Activated CD4-positive, alpha-beta memory T cell treated with anti-CD3 and anti-CD28 coated beads for 36 hours (primary cell): ENCODE data around the gene ZBTB34. TPM values are rescaled to one million over a fixed set of nuclear protein-coding genes. Genes with fewer than 3 reads are reported as not detected.
A peak's percentile ranks its signal among the peaks of the same experiment; 100 is the strongest.

Source experiments
- CTCF ChIA-PET: fragments of 350-600 bp; sonication (Branson Sonifier 250); formaldehyde crosslinking; loops from one replicate; lab custom pipeline; 2021; ENCODE audit warnings: antibody characterized with exemption, inconsistent platforms; lab: Charles Lee
- POLR2A ChIA-PET: fragments of 350-600 bp; sonication (Branson Sonifier 250); formaldehyde crosslinking; loops from one replicate; lab custom pipeline; 2021; ENCODE audit warnings: antibody characterized with exemption; lab: Charles Lee
- DNase-seq: peaks from one replicate; pipeline ENCODE4 v3.0.0-alpha.2; 2020
- H3K27ac Mint-ChIP-seq: one replicate; pipeline ENCODE4 v1.8.0; 2021; ENCODE audit warnings: mixed read lengths
- H3K27me3 Mint-ChIP-seq: one replicate; pipeline ENCODE4 v1.8.0; 2021; ENCODE audit warnings: mixed read lengths
- H3K36me3 Mint-ChIP-seq: one replicate; pipeline ENCODE4 v1.8.0; 2021; ENCODE audit warnings: mixed read lengths
- H3K4me1 Mint-ChIP-seq: one replicate; pipeline ENCODE4 v1.8.0; 2021; ENCODE audit warnings: low read depth, mixed read lengths
- H3K4me3 Mint-ChIP-seq: one replicate; pipeline ENCODE4 v1.8.0; 2021; ENCODE audit warnings: mild to moderate bottlenecking, mixed read lengths
- H3K9me3 Mint-ChIP-seq: one replicate; pipeline ENCODE4 v1.8.0; 2021; ENCODE audit warnings: mixed read lengths
- intact Hi-C: fragments of 100-400 bp; cut with micrococcal nuclease; formaldehyde crosslinking; loops from one replicate; pipeline ENCODE4 v1.15.1; 2023
- total RNA-seq, 2 experiments: library from RNA; stranded (reverse); gene quantifications; one replicate each; pipeline ENCODE4 v1.2.3, GENCODE V29; 2021

The ZBTB34 gene
- total RNA-seq, 2 experiments from 2014 or later, result 4.0 to 4.5 TPM

DNA sequence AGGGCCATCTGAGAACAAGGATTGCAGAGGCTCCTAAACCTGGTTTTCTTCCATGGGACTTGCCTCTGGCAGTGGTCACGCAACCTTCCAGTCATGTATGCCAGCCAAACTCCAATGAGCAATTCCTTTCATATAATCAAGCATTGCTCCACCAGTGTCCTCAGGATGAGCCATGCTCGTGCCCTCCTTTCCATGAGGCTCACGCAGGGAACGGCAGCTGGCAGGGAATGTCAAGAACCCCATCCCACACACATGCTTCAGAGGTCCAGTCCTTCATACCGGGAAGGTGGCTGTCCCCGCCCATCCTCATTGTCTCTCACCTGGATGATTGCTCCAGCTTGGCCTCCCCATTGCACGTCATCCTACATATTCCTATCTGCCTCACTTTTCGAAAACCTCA, 13.4 kb upstream of the ZBTB34 start:
- POLR2A ChIA-PET, result interaction anchor here (0.6 kb wide), 1 partner anchor 197 kb away, joined by 4 read pairs; no protein-coding TSS in a partner anchor
- Mint-ChIP-seq H3K9me3 (no peaks in the 10 kb centered on the region), H3K27ac (no peak overlapping the region), H3K4me1 (peaks cover 6% of the 10 kb centered on the region), H3K36me3 (no peaks in the 10 kb centered on the region), H3K27me3 (peaks cover 11% of the 10 kb centered on the region), H3K4me3 (no peak overlapping the region)
- intact Hi-C loops, result no loop called here
- no peak for DNase-seq
- CTCF ChIA-PET, result interaction anchor here (1.5 kb wide), 1 partner anchor 65 kb away, joined by 4 read pairs; no protein-coding TSS in a partner anchor

DNA sequence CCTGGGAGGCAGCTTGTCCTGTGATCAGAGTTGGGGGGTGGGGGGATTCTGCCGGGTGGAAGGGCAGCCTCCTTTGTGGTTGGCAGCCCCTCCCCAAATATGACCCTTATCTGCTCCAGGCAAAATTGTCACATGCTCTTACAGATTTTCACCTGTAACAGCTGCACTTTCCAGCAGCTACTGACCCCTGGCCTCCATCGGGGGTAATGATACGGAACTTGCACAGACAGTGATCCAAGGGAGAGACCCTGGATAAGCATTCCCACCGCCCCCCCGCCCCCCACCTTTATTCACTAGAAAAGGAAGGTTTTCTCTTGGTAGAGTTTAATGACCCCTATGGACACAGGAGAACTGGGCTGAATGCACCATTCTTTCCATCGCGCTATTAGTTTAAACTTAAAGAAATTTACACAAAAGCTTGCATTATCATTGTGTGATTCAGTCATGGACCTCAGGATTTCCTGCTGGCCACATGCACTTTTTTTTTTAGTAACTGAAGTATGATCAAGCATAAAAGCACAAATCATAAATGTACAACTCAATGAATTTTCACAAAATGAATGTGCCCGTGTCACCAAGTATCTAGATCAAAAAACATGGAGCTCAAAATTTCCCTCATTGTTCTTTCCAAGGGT, 10.7 kb upstream of the ZBTB34 start:
- Mint-ChIP-seq H3K27me3 (peaks cover 20% of the 10 kb centered on the region), H3K9me3 (no peaks in the 10 kb centered on the region), H3K4me3 (no peak overlapping the region), H3K4me1 (no peaks in the 10 kb centered on the region), H3K36me3 (no peaks in the 10 kb centered on the region), H3K27ac (no peak overlapping the region)
- ChIA-PET POLR2A (interaction anchor here (1.1 kb wide), 1 partner anchor 16 kb away, joined by 5 read pairs; no protein-coding TSS in a partner anchor), CTCF (interaction anchor here (0.7 kb wide), 1 partner anchor 10 kb away, joined by 3 read pairs; no protein-coding TSS in a partner anchor)
- intact Hi-C loops, result no loop called here
- no peak for DNase-seq

DNA sequence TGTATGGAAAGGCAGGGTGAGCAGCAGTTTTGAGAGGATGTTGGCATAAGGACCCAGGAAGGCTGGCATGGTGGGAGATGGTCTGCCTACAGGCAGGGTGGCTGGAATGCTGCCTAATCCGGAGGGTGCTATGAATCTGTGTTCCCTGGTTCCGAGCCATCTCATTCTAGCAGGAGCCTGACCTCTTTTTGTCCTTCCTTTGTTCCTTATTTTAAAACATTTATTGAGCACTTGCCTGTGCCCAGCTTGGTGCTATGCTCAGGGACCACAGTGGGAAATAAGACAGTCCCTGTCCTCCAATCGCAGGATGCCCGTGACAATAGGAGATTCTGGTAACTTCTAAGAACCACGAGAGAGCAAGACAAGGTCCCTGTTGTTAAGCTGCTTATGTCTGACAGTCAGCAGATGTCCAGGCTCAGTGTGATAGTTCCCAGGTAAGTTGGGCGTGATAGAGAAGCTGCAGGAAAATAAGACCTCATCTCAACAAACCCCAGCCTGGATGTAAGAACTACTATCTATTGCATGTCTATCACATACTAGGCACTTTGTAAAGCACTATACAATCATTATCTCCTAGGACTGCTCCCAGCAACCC, 9.1 kb upstream of the ZBTB34 start:
- POLR2A ChIA-PET, result no interaction called here
- intact Hi-C loops, result no loop called here

DNA sequence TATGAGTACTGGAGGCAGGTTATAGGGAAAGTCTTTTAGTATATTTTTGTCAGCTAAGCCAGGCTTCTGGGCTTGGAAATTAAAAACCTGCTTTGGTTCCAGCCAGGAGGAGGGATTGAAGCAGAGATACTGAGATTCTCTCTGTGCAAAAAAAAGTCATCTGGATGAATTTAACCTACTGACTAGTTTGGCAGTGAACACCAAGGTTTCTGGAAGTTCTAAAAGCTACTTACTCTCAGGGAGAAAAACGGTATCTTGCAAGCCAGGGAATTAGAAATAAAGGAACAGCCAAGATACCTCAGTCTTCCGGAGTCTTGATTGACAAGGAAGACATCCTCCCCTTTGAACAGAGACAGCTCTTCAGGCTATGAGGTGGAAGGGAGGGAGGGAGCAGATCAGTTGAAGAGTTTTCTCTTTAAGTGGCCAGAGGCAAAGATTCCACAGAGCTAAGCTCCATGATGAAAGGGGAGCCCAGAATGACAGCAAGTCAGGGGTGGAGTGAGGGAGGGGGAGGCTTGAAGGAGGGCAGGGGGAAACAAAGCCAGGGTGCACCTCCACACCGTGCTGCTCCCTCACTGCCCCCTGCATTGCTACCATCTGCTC, 8.3 kb upstream of the ZBTB34 start:
- Mint-ChIP-seq H3K27ac (no peak overlapping the region), H3K4me3 (no peak overlapping the region), H3K4me1 (no peaks in the 10 kb centered on the region), H3K27me3 (peaks cover 27% of the 10 kb centered on the region), H3K9me3 (no peaks in the 10 kb centered on the region), H3K36me3 (no peaks in the 10 kb centered on the region)
- DNase-seq, result no peak
- ChIA-PET CTCF (interaction anchor here (1.6 kb wide), 1 partner anchor 8 kb away, joined by 7 read pairs; no protein-coding TSS in a partner anchor), POLR2A (no interaction called here)
- intact Hi-C loops, result no loop called here

More for the DNA sequence above, 9.1 kb upstream of the ZBTB34 start:
- H3K27me3 Mint-ChIP-seq, result peaks cover 27% of the 10 kb centered on the region
- H3K4me1 Mint-ChIP-seq, result no peaks in the 10 kb centered on the region
- no peaks in the 10 kb centered on the region for H3K36me3 Mint-ChIP-seq
- no peak overlapping the region for H3K4me3 Mint-ChIP-seq
- H3K27ac Mint-ChIP-seq, result no peak overlapping the region
- no peaks in the 10 kb centered on the region for H3K9me3 Mint-ChIP-seq
- no peak for DNase-seq
- CTCF ChIA-PET, result interaction anchor here (1.6 kb wide), 1 partner anchor 8 kb away, joined by 7 read pairs; no protein-coding TSS in a partner anchor

DNA sequence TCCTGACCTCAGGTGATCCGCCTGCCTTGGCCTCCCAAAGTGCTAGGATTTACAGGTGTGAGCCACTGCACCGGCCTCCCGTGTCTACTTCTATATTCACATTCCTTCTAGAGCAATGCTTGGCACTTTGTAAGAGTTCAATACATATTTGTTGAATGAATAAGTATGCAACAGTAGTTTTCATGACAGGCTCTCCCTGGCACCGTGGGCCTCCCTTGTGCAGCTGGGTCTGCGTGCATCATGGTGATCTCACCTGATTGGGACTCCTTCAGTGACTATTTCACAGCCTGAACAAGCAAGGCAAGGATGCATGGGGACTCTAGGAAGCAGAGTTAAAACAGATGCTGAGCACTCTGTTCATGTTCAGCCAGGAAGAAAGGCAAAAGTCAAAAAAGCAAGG, 6.8 kb upstream of the ZBTB34 start:
- no peaks in the 10 kb centered on the region for H3K9me3 Mint-ChIP-seq
- CTCF ChIA-PET, result no interaction called here
- no peak for DNase-seq
- H3K27ac Mint-ChIP-seq, result no peak overlapping the region
- intact Hi-C loops, result no loop called here
- POLR2A ChIA-PET, result no interaction called here
- no peaks in the 10 kb centered on the region for H3K4me1 Mint-ChIP-seq
- peaks cover 27% of the 10 kb centered on the region for H3K27me3 Mint-ChIP-seq
- no peak overlapping the region for H3K4me3 Mint-ChIP-seq
- H3K36me3 Mint-ChIP-seq, result no peaks in the 10 kb centered on the region

DNA sequence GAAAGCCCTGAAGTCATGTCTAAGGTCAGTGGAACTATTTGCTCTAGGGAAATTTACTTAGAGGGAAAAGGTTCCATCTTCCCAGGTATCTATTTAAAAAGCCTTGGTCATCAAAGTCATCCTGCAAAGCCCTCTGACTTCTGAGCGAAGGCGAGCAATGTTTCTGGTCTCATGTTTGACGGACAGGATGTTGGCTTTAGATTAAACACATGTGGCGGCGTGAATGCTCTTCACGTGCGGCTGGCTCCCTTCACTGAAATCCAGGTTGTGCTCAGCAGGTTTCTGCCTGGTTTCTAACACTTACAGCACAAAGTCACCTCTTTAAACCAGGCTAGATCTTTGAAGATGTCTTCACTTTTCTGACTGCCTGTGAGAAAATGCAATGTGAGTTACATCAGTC, 5.7 kb upstream of the ZBTB34 start:
- CTCF ChIA-PET, result no interaction called here

DNA sequence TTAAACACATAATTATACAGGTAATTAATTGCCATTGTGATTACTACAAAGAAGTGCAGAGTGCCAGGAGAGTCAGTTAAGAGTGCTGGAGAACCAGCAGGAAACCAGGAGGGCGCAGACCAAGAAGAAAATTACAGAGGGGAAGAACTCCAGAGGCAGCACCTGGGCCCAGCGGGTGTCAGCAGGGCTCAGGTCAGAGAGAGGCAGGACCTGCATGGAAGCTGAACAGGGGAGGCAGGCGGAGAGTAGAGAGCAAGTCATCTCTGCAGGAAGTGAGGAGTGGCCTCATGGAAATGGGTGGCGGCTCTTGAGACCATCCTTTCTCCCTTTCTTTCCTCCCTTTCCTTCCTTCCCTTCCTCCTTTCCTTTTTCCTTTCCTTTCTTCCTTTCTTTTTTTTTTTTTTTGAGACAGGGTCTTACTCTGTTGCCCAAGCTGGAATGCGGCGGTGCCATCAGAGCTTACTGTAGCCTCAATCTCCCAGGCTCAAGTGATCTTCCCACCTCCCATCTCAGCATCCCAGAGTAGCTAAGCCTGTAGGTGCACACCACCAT, 4.0 kb upstream of the ZBTB34 start:
- Mint-ChIP-seq H3K36me3 (no peaks in the 10 kb centered on the region), H3K4me1 (peaks cover 2% of the 10 kb centered on the region), H3K9me3 (no peaks in the 10 kb centered on the region), H3K27ac (no peak overlapping the region), H3K27me3 (peaks cover 20% of the 10 kb centered on the region), H3K4me3 (no peak overlapping the region)
- POLR2A ChIA-PET, result no interaction called here
- intact Hi-C loops, result no loop called here
- CTCF ChIA-PET, result interaction anchor here (0.7 kb wide), 1 partner anchor 150 kb away, joined by 3 read pairs; no protein-coding TSS in a partner anchor
- DNase-seq, result no peak

More for the DNA sequence above, 5.7 kb upstream of the ZBTB34 start:
- intact Hi-C loops, result no loop called here
- Mint-ChIP-seq H3K36me3 (no peaks in the 10 kb centered on the region), H3K27me3 (peaks cover 27% of the 10 kb centered on the region), H3K4me3 (no peak overlapping the region), H3K4me1 (no peaks in the 10 kb centered on the region), H3K27ac (no peak overlapping the region), H3K9me3 (no peaks in the 10 kb centered on the region)
- no peak for DNase-seq
- POLR2A ChIA-PET, result no interaction called here

DNA sequence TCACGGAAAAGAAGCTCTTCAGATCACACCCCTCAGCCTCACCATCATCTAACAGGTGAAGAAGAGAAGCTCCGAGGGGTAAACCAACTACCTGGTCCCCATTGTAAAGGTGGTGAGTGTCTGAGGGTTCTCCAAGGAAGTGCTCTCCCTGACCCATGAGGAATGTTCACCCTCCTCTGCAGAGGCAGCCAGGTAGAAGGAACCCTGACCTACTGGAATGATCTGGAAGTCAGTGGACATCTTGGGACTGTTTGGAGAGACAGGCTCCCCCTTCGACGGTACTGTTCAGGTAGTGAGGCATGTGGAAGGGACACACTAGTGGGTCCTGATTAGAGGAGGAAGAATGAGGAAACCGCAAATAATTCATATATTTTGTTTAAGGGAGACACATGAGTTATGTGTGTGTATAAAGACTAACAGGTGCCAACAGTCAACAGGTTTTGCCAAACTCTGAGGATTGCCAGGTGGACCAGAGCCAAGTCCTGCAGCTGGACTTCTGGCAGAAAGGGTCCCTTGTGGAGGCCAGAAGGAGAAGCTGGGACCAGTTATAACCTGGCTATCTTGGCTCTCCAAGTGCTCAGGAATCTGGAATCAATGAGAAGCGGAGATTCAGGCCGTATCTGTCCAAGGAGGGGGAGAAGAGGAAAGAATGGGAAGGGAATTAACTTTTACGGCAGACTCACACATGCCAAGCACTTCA, 3.0 kb upstream of the ZBTB34 start:
- ChIA-PET CTCF (interaction anchor here (0.7 kb wide), 1 partner anchor 151 kb away, joined by 3 read pairs; no protein-coding TSS in a partner anchor), POLR2A (no interaction called here)
- no peaks in the 10 kb centered on the region for H3K36me3 Mint-ChIP-seq
- H3K27ac Mint-ChIP-seq, result no peak overlapping the region
- no peak for DNase-seq
- H3K9me3 Mint-ChIP-seq, result no peaks in the 10 kb centered on the region
- intact Hi-C loops, result no loop called here
- peaks cover 12% of the 10 kb centered on the region for H3K27me3 Mint-ChIP-seq
- no peak overlapping the region for H3K4me3 Mint-ChIP-seq
- peaks cover 12% of the 10 kb centered on the region for H3K4me1 Mint-ChIP-seq

DNA sequence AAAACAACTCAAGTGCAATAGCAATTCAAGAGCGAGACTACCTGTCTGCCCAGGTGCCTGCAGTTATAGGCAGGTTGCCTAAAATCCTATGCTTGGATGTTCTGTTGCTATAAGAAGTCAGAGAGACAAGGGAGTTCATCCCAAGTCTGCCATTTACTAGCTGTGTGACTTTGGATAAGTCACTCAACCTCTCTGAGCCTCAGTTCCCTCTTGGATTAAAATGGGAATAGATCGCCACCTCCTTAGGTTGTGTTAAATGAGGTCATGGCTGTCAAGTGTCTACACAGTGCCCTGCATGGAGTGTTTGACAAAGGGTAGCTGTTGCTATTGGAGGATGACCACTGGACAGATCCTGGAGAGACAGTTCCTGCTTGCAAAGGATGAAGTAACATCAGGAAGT, 1.3 kb upstream of the ZBTB34 start:
- H3K27ac Mint-ChIP-seq, result no peak overlapping the region
- DNase-seq, result no peak
- H3K27me3 Mint-ChIP-seq, result peaks cover 8% of the 10 kb centered on the region

DNA sequence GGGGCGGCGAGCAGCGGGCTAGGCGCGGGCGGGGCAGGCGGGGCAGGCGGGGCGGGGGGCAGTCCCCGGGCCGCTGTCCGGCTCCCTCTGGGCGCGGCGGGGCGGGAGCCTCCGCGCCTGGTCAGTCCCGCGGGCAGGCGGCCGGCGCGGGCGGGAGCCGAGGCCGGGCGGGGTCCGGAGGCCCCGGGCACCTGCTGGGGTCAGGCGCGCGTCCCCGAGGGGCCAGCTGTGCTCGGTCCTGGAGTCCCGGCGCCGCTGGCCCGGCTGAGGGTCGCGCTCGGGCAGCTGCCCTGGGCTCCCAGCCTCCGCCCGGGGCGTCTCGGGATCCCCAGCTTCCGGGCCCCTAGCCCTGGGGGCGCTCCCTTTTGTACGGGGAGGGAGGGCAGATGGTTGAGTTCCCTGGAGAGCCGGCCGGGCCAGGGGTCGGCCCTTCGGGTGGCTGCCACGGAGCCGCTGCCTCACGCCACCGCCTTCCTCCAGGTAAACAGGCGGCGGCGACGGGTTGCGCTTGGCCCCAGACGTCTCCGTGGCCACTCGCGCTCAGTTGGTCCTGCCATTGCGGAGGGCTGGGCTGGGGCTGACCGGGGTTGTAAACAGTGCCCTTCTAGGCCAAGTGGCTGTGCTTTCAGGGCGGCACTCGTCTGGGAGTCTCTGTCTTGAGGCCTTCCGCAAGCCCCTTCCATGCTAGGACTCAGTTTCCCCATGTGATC, 473 bp downstream of the ZBTB34 start:
- POLR2A ChIA-PET, result interaction anchor here (1.0 kb wide), 1 partner anchor 56 kb away, joined by 3 read pairs; the partner anchor contains the start of gene ZBTB43
- peak; percentile 28 for DNase-seq
- no peaks in the 10 kb centered on the region for H3K9me3 Mint-ChIP-seq
- H3K36me3 Mint-ChIP-seq, result peaks cover 4% of the 10 kb centered on the region
- H3K27ac Mint-ChIP-seq, result peak overlapping the region; percentile 49
- peaks cover under 1% of the 10 kb centered on the region for H3K27me3 Mint-ChIP-seq
- CTCF ChIA-PET, result interaction anchor here (0.6 to 1.4 kb wide), 4 partner anchors 41 to 155 kb away, joined by 3 to 6 read pairs (median 4); no protein-coding TSS in a partner anchor
- intact Hi-C loops, result loop anchor here (2.0 kb wide), 1 partner anchor 56 kb away; the partner anchor contains the start of gene ZBTB43
- H3K4me3 Mint-ChIP-seq, result peak overlapping the region; percentile 80
- H3K4me1 Mint-ChIP-seq, result peaks cover 16% of the 10 kb centered on the region

More for the DNA sequence above, 1.3 kb upstream of the ZBTB34 start:
- ChIA-PET POLR2A (no interaction called here), CTCF (interaction anchor here (0.8 to 1.7 kb wide), 11 partner anchors 10 to 247 kb away, joined by 3 to 7 read pairs (median 4); partner anchors contain the start of genes RALGPS1 and ZBTB43)
- Mint-ChIP-seq H3K4me3 (peak overlapping the region; percentile 75), H3K36me3 (no peaks in the 10 kb centered on the region), H3K4me1 (peaks cover 16% of the 10 kb centered on the region), H3K9me3 (no peaks in the 10 kb centered on the region)
- intact Hi-C loops, result no loop called here

DNA sequence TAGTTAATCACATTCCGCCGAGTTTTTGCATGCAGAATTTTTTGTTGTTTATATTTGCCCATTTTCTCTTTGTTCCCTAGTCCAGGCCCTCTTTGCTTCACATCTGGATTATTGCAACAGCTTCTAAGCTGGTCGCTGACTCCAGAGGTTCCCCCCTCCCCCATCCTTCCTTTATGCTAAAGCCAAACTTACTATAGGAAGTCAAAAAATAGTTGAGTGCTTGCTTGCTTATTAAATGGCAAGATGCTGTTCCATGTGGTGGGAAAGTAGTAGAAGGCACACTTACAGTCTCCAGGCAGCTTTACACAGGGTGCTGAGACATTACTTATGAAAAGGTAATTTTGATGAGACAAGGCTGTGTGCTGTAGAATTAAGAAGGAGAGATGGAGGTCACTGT, 1.3 kb downstream of the ZBTB34 start:
- intact Hi-C loops, result loop anchor here (2.0 kb wide), 1 partner anchor 57 kb away; the partner anchor contains the start of gene ZBTB43
- ChIA-PET CTCF (interaction anchor here (0.8 kb wide), 1 partner anchor 80 kb away, joined by 3 read pairs; no protein-coding TSS in a partner anchor), POLR2A (no interaction called here)
- DNase-seq, result no peak
- Mint-ChIP-seq H3K36me3 (peaks cover 8% of the 10 kb centered on the region), H3K4me1 (peaks cover 16% of the 10 kb centered on the region), H3K27me3 (no peaks in the 10 kb centered on the region), H3K4me3 (peak overlapping the region; percentile 80), H3K27ac (no peak overlapping the region), H3K9me3 (no peaks in the 10 kb centered on the region)
